AG04449 (cell line): ENCODE results near the gene FASTK.

Source experiments
- CTCF ChIA-PET: fragments of 350-600 bp; formaldehyde crosslinking; extraction: SDS; loops from one replicate; lab custom pipeline; 2021; ENCODE audit warnings: antibody characterized with exemption; lab: Yijun Ruan, JAX
- POLR2A ChIA-PET: fragments of 400-600, 350-600 bp; formaldehyde crosslinking; extraction: SDS; loops from one replicate; lab custom pipeline; 2020; ENCODE audit warnings: antibody characterized with exemption, inconsistent platforms; lab: Yijun Ruan, JAX
- DNase-seq: peaks from one replicate; pipeline ENCODE4 v3.0.0-alpha.2; 2010; ENCODE audit warnings: low read depth, low spot score
- H3K4me3 ChIP-seq: 2 replicates; pipeline ENCODE4 v1.5.1; 2011; ENCODE audit warnings: low read depth, mild to moderate bottlenecking, control low read depth, low read length
- TF ChIP-seq, protein P1 (sequence below): IDR thresholded peaks from one replicate; pipeline ENCODE4 v1.5.1; 2011; ENCODE audit warnings: mild to moderate bottlenecking, moderate library complexity, low read length, control low read depth, inconsistent platforms; ENCODE audit not compliant: insufficient read depth; ENCODE audit errors: missing control alignments

The FASTK gene

DNA sequence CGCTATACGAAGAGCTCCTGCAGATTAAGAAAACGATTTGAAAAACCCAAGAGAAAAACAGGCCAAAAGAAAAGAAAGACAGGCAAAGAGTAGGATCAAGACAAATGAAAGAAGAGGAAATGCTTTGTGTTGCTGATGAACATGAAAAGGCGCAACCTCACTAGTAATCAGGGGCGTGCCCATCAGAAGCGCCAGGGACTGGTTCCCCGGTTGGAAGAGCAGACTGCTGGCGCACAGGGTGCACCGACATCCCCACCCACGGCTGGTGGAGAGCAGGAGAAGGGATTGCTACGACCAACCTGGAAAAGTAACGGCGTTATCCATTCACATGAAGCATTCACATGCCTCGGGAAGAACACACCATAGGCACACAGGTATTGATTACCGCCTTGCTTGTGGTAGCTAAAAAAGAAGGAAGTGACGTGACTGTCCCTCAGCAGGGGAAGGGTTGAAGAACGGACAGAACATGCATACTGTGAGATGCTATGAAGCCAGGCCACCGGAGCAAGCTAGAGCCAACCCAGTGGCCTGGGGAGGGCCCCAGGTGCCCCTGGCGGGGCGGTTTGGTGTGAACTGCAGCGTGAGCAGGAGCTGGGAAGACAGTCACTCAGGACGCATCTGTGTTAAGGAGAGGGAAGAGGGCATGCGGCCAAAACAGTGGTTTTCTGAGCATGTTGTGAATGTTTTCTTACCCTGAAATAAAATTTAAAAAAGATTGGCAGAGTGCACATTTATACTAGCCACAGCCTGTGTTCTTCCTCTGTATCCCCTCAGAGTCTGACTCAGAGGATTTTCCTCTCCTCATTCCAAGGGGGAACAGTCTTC is 24.0 kb upstream of the FASTK start:
- POLR2A ChIA-PET, result interaction anchor here (1.0 to 1.3 kb wide), 2 partner anchors 16 to 24 kb away, joined by 4 to 6 read pairs; partner anchors contain the start of gene FASTK
- CTCF ChIA-PET, result interaction anchor here (0.6 to 16.7 kb wide), 8 partner anchors 7 to 95 kb away, joined by 3 to 347 read pairs (median 28); partner anchors contain the start of genes AGAP3, ATG9B, FASTK and TMUB1
- DNase-seq, result peak; percentile 69
- H3K4me3 ChIP-seq, result no peak overlapping the region
- TF ChIP-seq, protein P1, sequence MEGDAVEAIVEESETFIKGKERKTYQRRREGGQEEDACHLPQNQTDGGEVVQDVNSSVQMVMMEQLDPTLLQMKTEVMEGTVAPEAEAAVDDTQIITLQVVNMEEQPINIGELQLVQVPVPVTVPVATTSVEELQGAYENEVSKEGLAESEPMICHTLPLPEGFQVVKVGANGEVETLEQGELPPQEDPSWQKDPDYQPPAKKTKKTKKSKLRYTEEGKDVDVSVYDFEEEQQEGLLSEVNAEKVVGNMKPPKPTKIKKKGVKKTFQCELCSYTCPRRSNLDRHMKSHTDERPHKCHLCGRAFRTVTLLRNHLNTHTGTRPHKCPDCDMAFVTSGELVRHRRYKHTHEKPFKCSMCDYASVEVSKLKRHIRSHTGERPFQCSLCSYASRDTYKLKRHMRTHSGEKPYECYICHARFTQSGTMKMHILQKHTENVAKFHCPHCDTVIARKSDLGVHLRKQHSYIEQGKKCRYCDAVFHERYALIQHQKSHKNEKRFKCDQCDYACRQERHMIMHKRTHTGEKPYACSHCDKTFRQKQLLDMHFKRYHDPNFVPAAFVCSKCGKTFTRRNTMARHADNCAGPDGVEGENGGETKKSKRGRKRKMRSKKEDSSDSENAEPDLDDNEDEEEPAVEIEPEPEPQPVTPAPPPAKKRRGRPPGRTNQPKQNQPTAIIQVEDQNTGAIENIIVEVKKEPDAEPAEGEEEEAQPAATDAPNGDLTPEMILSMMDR, result no peak

DNA sequence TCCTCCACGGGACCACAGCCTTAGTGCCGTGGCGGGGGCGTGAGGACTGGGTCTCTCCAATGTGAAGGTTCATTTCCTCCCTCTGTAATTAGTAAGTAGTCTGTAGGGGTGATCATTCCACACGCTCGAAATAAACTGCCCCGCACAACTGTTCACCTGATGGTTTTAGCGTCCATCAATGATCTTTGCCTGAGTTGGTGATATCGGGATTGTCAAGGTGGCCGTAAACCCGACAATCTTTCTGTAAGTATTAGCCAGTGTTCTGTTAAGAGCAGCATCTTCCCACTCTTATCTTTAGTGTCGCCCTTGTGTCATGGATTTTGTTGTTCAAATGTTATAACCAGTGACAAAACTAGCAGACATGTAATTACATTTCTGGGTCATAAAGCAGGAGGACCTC is 23.4 kb upstream of the FASTK start:
- CTCF ChIA-PET, result interaction anchor here (1.1 to 16.7 kb wide), 6 partner anchors 8 to 94 kb away, joined by 3 to 347 read pairs (median 32); partner anchors contain the start of genes AGAP3, FASTK and TMUB1
- TF ChIP-seq, protein P1, result no peak
- DNase-seq, result no peak
- no peak overlapping the region for H3K4me3 ChIP-seq
- POLR2A ChIA-PET, result no interaction called here

DNA sequence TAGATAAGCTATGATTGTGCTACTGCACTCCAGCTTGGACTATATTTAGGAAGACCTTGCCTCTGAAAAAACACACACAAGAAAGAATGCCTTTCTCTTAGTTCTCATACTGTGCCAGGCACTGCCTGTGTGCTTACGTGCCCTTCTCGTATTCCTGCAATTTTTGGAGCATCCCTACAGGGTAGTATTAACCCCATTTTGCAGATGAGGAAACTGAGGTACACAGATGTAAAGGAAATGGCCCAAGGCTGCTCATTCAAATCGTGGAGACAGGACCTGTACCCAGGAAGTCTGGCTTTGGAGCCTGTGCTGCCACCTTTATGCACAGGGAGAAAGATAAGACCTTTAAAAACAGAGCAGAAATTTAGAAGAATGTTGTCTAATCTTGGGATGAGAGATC is 22.4 kb upstream of the FASTK start:
- POLR2A ChIA-PET, result no interaction called here
- CTCF ChIA-PET, result interaction anchor here (0.9 to 16.7 kb wide), 4 partner anchors 9 to 85 kb away, joined by 8 to 347 read pairs (median 32); partner anchors contain the start of genes AGAP3, FASTK and TMUB1
- DNase-seq, result no peak
- no peak overlapping the region for H3K4me3 ChIP-seq
- TF ChIP-seq, protein P1, result no peak

DNA sequence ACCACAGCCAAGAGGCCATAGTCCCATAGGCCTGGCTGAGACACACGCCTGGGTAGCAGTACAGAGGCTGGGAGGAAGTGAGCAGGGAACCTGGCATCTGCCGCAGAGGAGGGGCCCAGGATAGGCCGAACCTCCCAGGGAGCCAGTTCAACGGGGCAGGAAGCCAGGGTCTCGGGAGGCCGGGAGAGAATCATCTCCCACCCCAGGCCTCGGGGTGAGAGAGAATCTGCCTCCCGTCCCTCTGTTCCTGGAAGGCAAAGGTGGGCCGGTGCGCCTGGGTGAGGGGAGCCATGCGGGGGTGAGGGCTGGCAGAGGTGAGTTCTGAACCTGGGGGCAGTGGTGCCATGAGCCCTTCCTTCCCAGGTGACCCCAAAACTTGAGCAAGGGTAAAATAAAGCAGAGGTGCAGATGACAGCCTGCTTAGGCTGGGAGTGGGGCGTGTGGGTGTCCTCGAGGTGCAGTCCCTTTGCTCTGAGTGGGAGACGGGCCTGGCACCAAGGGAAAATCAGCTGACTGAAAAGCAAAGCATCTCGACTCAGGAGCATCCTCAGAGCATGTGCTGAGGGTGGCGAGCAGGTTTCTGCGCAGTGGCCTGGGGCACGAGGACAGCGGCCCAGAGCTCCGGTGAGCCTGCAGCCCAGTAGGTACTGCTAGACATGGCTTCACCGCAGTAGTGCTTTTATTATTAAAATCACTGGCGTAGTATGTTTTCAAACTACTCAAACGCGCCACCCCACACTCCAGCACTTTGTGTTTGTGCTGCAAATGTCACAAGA is 21.2 kb upstream of the FASTK start:
- ChIA-PET CTCF (interaction anchor here (2.2 to 16.7 kb wide), 3 partner anchors 10 to 84 kb away, joined by 12 to 347 read pairs (median 52); partner anchors contain the start of genes AGAP3, FASTK and TMUB1), POLR2A (interaction anchor here (0.7 kb wide), 1 partner anchor 65 kb away, joined by 7 read pairs; no protein-coding TSS in a partner anchor)
- DNase-seq, result no peak
- no peak overlapping the region for H3K4me3 ChIP-seq
- TF ChIP-seq, protein P1, result no peak

DNA sequence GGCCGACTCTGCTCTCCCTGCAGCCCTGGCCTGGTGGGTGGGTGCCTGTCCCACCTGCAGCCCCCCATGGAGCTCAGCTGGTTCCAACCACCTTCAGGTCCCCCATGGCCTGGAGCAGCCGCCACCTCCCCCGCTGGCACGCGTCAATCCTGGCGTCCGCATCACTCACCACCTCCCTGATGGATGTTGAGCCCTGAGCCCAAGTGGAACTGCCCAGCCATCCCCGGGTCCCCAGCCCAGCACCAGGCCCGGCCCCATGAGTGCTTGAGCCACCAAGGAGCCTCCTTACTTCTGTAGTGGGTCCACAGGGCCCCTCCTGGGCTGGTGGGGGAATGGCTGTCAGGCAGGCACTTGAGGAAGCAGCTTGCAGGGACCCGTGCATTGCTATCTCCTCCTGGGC is 20.3 kb upstream of the FASTK start:
- CTCF ChIA-PET, result interaction anchor here (1.0 to 5.6 kb wide), 3 partner anchors 10 to 13 kb away, joined by 3 to 52 read pairs (median 4); no protein-coding TSS in a partner anchor
- POLR2A ChIA-PET, result no interaction called here
- no peak overlapping the region for H3K4me3 ChIP-seq
- DNase-seq, result no peak
- TF ChIP-seq, protein P1, result no peak
